Measurements from ENCODE around the gene ZDHHC14. TPM values are rescaled to one million over a fixed set of nuclear protein-coding genes. Genes with fewer than 3 reads are reported as not detected.

Gene ZDHHC14
- total RNA-seq, 1 donor from 2014 or later = 26.1 TPM

DNA sequence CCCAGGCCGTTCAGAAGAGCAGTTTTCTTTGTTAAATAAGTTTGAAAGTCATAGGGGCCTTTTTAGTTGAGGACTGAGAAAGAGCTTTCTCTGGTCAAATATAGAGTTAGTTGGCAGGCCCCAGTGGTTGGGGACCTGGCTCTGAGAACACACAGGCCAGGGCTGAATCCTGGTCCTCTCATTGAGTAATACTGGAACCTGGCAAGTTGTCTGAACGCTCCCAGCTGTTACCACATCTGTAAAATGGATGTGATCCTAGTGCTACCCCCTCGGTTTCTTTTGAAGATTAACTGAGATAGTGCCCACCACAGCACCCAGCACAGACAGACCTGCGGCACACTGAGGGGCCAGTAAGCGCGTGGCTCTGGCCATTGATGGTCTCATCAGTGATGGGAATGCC, 215.5 kb downstream of the ZDHHC14 start:
- Mint-ChIP-seq H3K9me3 (ENCODE audit: unreplicated experiment) (peaks cover 1% of the 10 kb centered on the region), H3K4me3 (ENCODE audit: unreplicated experiment) (peak overlapping the region; percentile 2), H3K36me3 (ENCODE audit: low read depth, unreplicated experiment) (peaks cover 17% of the 10 kb centered on the region), H3K27ac (ENCODE audit: unreplicated experiment) (no peak overlapping the region), H3K27me3 (ENCODE audit: unreplicated experiment) (peaks cover 3% of the 10 kb centered on the region), H3K4me1 (ENCODE audit: unreplicated experiment) (peaks cover 10% of the 10 kb centered on the region)
- no peak for DNase-seq (ENCODE audit: low spot score)
- TF ChIP-seq, protein P1, sequence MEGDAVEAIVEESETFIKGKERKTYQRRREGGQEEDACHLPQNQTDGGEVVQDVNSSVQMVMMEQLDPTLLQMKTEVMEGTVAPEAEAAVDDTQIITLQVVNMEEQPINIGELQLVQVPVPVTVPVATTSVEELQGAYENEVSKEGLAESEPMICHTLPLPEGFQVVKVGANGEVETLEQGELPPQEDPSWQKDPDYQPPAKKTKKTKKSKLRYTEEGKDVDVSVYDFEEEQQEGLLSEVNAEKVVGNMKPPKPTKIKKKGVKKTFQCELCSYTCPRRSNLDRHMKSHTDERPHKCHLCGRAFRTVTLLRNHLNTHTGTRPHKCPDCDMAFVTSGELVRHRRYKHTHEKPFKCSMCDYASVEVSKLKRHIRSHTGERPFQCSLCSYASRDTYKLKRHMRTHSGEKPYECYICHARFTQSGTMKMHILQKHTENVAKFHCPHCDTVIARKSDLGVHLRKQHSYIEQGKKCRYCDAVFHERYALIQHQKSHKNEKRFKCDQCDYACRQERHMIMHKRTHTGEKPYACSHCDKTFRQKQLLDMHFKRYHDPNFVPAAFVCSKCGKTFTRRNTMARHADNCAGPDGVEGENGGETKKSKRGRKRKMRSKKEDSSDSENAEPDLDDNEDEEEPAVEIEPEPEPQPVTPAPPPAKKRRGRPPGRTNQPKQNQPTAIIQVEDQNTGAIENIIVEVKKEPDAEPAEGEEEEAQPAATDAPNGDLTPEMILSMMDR (IDR thresholded peaks at IDR 0.05; ENCODE audit: unreplicated experiment) = no peak

DNA sequence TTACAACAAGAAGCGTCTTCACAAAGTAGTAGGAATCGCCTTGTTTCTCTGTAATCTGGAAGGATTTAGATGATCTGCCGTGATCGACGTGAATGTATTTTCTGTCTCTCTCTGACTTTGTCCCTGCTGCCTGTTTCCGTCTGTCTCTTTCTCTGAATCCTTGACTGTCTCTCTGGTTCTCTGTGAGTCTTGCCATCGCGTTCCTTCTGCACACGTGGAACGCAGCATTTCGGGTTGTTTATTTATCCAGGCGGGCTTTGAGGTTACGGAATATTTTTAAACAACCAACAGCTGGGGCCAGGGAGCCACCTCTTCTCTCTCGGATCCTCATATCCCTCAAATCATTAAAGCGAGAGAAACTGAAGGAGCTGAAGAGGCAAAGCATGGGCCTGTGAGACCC, 215.9 kb downstream of the ZDHHC14 start:
- Mint-ChIP-seq H3K4me1 (ENCODE audit: unreplicated experiment) (peaks cover 10% of the 10 kb centered on the region), H3K27ac (ENCODE audit: unreplicated experiment) (no peak overlapping the region), H3K9me3 (ENCODE audit: unreplicated experiment) (no peaks in the 10 kb centered on the region), H3K36me3 (ENCODE audit: low read depth, unreplicated experiment) (peaks cover 16% of the 10 kb centered on the region), H3K27me3 (ENCODE audit: unreplicated experiment) (peaks cover 3% of the 10 kb centered on the region), H3K4me3 (ENCODE audit: unreplicated experiment) (peak overlapping the region; percentile 2)
- TF ChIP-seq, protein P1 (IDR thresholded peaks at IDR 0.05; ENCODE audit: unreplicated experiment) = no peak
- no peak for DNase-seq (ENCODE audit: low spot score)

DNA sequence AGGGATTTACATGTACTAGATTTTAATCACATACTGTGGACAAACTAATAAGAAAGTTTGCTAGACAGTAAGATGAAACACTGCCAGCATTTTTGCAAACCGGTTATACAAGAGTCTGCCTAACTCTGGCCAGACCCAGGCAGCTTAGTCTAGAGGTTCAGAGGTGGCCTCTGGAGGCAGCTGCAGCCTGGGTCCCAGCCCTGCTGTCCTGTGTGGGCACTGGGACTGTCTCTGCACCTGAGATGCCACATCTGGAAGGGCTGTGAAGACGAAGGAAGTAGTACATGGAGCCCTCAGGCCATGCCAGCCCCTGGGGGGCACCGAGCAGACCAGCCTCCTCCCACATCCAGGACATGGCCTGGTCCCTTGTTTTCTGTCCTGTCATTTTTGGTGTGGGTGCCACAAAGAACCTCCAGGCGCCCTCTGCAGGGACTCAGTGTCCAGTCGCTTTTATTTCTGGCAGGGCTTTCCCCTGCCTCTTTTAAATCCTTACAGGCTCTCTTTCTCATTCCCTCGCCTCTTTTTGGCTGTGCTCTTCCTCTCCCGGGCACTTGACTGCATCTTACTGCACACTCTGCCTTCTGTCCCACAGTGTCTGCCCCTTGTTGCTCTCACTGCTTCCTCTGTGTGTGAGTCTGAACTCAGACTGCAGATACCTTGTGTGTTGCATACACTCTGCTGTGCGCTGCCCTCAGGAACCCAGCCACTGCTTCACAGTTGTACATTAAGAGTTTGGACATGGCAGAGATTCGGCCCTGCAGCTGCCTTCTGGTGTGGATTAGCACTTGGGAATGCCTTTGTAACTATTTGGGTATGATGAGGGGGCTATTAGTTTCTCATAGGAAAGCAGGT, 216.7 kb downstream of the ZDHHC14 start:
- Mint-ChIP-seq H3K9me3 (ENCODE audit: unreplicated experiment) (no peaks in the 10 kb centered on the region), H3K27ac (ENCODE audit: unreplicated experiment) (no peak overlapping the region), H3K27me3 (ENCODE audit: unreplicated experiment) (peaks cover 3% of the 10 kb centered on the region), H3K4me1 (ENCODE audit: unreplicated experiment) (peaks cover 10% of the 10 kb centered on the region), H3K36me3 (ENCODE audit: low read depth, unreplicated experiment) (peaks cover 16% of the 10 kb centered on the region), H3K4me3 (ENCODE audit: unreplicated experiment) (no peak overlapping the region)
- TF ChIP-seq, protein P1 (IDR thresholded peaks at IDR 0.05; ENCODE audit: unreplicated experiment) = peak; percentile 44
- DNase-seq (ENCODE audit: low spot score) = peak; percentile 47

DNA sequence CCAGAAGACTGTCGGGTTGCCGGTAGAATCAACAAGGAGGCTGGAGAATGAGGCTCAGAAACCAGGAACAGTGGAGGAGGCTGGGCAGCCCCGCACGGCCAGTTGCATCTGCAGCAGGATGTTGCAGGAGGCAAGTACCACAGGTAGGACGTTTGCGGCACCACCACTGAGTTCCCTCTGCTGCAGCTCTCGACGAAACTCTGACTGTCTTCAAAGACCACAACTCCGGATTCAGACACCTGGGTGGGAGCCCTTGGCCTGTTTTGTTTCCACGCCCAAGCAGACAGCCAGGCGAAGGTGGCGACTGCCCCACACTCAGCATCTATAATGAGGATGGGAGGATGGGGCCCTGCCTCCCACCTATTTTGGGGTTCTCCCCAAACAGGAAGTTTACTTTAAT, 218.2 kb downstream of the ZDHHC14 start:
- H3K27me3 Mint-ChIP-seq (ENCODE audit: unreplicated experiment) = no peaks in the 10 kb centered on the region
- DNase-seq (ENCODE audit: low spot score) = no peak
- TF ChIP-seq, protein P1 (IDR thresholded peaks at IDR 0.05; ENCODE audit: unreplicated experiment) = no peak
- H3K4me3 Mint-ChIP-seq (ENCODE audit: unreplicated experiment) = no peak overlapping the region
- peaks cover 10% of the 10 kb centered on the region for H3K4me1 Mint-ChIP-seq (ENCODE audit: unreplicated experiment)
- H3K9me3 Mint-ChIP-seq (ENCODE audit: unreplicated experiment) = no peaks in the 10 kb centered on the region
- H3K27ac Mint-ChIP-seq (ENCODE audit: unreplicated experiment) = no peak overlapping the region
- H3K36me3 Mint-ChIP-seq (ENCODE audit: low read depth, unreplicated experiment) = peaks cover 16% of the 10 kb centered on the region

DNA sequence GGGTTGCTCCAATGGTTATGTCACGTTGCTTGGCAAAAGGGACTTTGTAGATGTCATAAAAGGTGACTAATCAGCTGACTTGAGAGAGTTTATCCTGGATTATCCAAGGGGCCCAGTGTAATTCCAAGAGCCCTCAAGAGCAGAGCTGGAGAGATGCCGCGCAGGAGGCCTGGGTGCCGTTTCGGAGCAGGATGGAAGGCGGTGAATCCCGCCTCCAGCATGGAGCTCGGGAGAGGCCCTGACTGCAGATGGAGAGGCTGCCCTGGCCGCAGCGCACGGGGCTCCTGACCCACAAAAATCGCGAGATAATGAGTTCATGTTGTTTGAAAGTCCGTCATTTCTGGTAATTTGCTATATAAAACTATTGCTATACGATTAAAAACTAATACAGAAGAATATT, 219.8 kb downstream of the ZDHHC14 start:
- TF ChIP-seq, protein P1 (IDR thresholded peaks at IDR 0.05; ENCODE audit: unreplicated experiment) = no peak
- H3K4me1 Mint-ChIP-seq (ENCODE audit: unreplicated experiment) = peaks cover 13% of the 10 kb centered on the region

More for the DNA sequence above, 219.8 kb downstream of the ZDHHC14 start:
- Mint-ChIP-seq H3K4me3 (ENCODE audit: unreplicated experiment) (no peak overlapping the region), H3K27ac (ENCODE audit: unreplicated experiment) (no peak overlapping the region), H3K9me3 (ENCODE audit: unreplicated experiment) (no peaks in the 10 kb centered on the region), H3K27me3 (ENCODE audit: unreplicated experiment) (peaks cover 4% of the 10 kb centered on the region), H3K36me3 (ENCODE audit: low read depth, unreplicated experiment) (peaks cover 3% of the 10 kb centered on the region)
- no peak for DNase-seq (ENCODE audit: low spot score)
